GM21528 (cell line): Measurements from ENCODE around the gene DNASE1L3.
A peak's percentile ranks its signal among the peaks of the same experiment; 100 is the strongest.
"Not testable (repeated sequence)": the region's sequence is repeated elsewhere in the genome, so short reads cannot be mapped to it uniquely, and the experiment has no call there.

ENCODE experiments used
- ATAC-seq: cut with Tn5 transposase; IDR thresholded peaks from one replicate; pipeline ENCODE4 v1.9.1; 2021; ENCODE audit warnings: mild to moderate bottlenecking, moderate library complexity; ENCODE audit not compliant: unreplicated experiment, low FRiP score

Gene DNASE1L3

GRCh38 chr3:58210761-58211460 lies at the start of gene DNASE1L3:
TSS of gene DNASE1L3 (minus strand) at chr3:58210972. CDS start at chr3:58210906, 66 bp downstream.
- no peak for ATAC-seq

- no peak for ATAC-seq
These were observed 49.5 kb upstream of the DNASE1L3 start for GRCh38 chr3:58260261-58260731.

- ATAC-seq = no peak
These were observed 47.8 kb upstream of the DNASE1L3 start for GRCh38 chr3:58258392-58259055.

- ATAC-seq = no peak
These were observed 45.7 kb upstream of the DNASE1L3 start for GRCh38 chr3:58256511-58256910.

- ATAC-seq = no peak
These were observed 45.3 kb upstream of the DNASE1L3 start for GRCh38 chr3:58256061-58256460.

GRCh38 chr3:58254144-58254543 lies 43.4 kb upstream of the DNASE1L3 start:
- no peak for ATAC-seq

- ATAC-seq = no peak
These were observed 40.9 kb upstream of the DNASE1L3 start for GRCh38 chr3:58251631-58252035.

GRCh38 chr3:58250093-58250707 lies 39.4 kb upstream of the DNASE1L3 start:
- no peak for ATAC-seq

GRCh38 chr3:58249358-58250092 lies 38.8 kb upstream of the DNASE1L3 start:
- ATAC-seq = no peak

GRCh38 chr3:58246148-58247047 lies 35.6 kb upstream of the DNASE1L3 start:
- ATAC-seq = no peak

- ATAC-seq = no peak
These were observed 33.3 kb upstream of the DNASE1L3 start for GRCh38 chr3:58243976-58244585.

GRCh38 chr3:58242860-58243259 lies 32.1 kb upstream of the DNASE1L3 start:
- ATAC-seq = not testable (repeated sequence)

- no peak for ATAC-seq
These were observed 31.6 kb upstream of the DNASE1L3 start for GRCh38 chr3:58242340-58242739.

GRCh38 chr3:58241306-58242044 lies 30.7 kb upstream of the DNASE1L3 start:
- no peak for ATAC-seq

- no peak for ATAC-seq
These were observed 28.1 kb upstream of the DNASE1L3 start for GRCh38 chr3:58238830-58239229.

GRCh38 chr3:58237941-58238681 lies 27.3 kb upstream of the DNASE1L3 start:
- ATAC-seq = peak; percentile 48

GRCh38 chr3:58237238-58237940 lies 26.6 kb upstream of the DNASE1L3 start, which contains the start of gene ABHD6:
TSS of gene ABHD6 (plus strand) at chr3:58237792. CDS start at chr3:58256587, 18,795 bp downstream.
- ATAC-seq = peak; percentile 85
